Umbilical cord (tissue), 2 donors: ENCODE data around the gene ELANE. TPM values are rescaled to one million over a fixed set of nuclear protein-coding genes. Genes with fewer than 3 reads are reported as not detected.
"Not testable (repeated sequence)": the region's sequence is repeated elsewhere in the genome, so short reads cannot be mapped to it uniquely, and the experiment has no call there.

Source experiments
- DNase-seq: peaks from one replicate; pipeline ENCODE4 v3.0.0-alpha.2; 2015; ENCODE audit warnings: low spot score
- total RNA-seq: library from RNA; depleted of rRNA; stranded (reverse); fragments of >200 nt; gene quantifications from one replicate; pipeline ENCODE4 v1.2.3, GENCODE V29; 2014; ENCODE audit warnings: low replicate concordance; ENCODE audit not compliant: insufficient read depth

ELANE gene
- total RNA-seq, 1 donor from 2014 or later, result not detected

GRCh38 chr19:862581-863314, 10.6 kb downstream of the ELANE start:
- DNase-seq, result no peak

GRCh38 chr19:863315-863620, 11.2 kb downstream of the ELANE start:
- no peak for DNase-seq

DNA sequence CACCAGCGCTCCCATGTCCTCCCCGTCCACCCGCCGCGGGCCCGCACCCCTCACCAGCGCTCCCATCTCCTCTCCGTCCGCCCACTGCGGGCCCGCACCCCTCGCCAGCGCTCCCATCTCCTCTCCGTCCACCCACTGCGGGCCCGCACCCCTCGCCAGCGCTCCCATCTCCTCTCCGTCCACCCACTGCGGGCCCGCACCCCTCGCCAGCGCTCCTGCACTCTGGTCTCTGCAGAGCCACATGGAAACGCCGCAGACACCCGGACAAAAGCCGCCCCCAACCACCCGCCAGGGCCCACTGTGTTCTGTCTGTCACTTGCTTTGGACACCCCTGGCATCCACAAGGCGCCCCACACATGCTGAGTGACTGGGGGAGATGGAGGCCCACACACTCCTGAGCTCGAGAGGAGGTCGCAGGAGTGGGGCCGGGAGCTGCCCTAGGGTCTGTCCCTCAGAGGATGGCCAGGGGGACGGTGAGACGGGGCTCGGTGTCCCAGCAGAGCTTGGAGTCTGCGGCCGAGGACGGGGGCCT, 14.7 kb downstream of the ELANE start:
- DNase-seq, result no peak

DNA sequence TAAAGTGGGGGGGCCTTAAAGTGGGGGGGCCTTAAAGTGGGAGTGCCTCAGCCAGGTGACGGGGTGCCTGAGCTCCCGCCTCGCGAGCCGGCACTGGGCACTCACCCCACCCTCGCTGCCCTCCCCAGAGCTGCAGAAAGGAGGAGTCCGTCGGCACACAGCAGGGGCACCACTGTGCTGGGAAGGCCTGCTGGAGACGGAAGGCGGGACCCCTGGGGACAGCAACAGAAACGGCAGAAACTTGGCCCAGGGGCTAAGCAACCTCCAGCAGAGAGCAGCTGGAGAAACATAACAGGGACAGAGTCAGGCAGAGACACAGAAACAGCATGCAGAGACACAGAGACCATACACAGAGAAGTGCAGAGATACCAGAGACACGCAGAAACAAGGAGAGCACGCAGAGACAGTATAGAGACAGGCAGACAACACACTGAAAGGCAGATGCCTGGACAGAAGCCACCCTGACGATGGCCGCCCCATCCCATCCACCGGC, 15.2 kb downstream of the ELANE start:
- no peak for DNase-seq

DNA sequence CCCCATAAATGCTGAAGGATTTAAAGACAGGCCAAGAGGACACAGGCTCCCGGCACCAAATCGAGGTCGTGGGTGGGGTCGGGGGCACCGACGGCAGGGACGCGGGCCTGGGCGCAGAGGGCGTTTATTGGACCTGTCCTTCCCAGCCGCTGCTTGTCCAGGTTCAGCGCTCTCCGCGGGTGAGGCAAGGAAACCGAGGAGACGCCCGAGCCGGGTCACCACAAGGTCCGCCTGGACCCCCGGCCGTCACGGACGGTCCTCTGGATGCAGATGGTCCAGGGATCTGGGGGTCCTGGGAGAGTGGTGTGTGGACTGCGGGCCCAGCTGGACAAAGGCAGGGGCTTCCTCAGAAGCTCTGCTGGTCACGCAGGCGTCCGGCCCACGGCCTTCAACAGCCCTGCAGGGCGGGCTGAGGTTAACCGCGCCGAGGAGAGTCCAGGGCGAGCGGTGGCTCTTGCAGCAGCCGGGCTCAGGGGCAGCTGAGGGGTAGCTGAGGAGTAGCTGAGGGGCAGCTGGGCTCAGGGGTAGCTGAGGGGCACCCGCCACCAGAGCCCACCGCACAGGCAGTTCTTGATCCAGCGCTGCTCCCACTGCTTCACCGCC, 15.9 kb downstream of the ELANE start:
- no peak for DNase-seq

GRCh38 chr19:868458-869244, 16.5 kb downstream of the ELANE start:
- no peak for DNase-seq

- peak; percentile 72 for DNase-seq
These were observed 17.4 kb downstream of the ELANE start for GRCh38 chr19:869245-870177.

DNA sequence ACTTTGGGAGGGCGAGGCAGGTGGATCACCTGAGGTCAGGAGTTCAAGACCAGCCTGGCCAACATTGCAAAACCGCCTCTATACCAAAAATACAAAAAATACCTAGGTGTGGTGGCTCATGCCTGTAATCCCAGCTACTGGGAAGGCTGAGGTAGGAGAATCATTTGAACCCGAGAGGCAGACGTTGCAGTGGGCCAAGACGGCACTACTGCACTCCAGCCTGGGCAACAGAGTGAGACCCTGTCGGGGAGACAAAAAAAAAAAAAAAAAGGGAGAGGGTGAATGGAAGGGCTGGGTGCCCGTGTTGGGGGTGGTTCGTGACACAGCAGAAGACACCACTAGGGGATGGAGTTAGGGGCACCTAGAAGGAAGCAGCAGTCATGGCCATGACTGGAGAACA, 18.2 kb downstream of the ELANE start:
- DNase-seq, result no peak

- DNase-seq, result no peak
These were observed 18.9 kb downstream of the ELANE start for GRCh38 chr19:870963-871401.

GRCh38 chr19:871446-872265, 19.6 kb downstream of the ELANE start:
- DNase-seq, result no peak

DNA sequence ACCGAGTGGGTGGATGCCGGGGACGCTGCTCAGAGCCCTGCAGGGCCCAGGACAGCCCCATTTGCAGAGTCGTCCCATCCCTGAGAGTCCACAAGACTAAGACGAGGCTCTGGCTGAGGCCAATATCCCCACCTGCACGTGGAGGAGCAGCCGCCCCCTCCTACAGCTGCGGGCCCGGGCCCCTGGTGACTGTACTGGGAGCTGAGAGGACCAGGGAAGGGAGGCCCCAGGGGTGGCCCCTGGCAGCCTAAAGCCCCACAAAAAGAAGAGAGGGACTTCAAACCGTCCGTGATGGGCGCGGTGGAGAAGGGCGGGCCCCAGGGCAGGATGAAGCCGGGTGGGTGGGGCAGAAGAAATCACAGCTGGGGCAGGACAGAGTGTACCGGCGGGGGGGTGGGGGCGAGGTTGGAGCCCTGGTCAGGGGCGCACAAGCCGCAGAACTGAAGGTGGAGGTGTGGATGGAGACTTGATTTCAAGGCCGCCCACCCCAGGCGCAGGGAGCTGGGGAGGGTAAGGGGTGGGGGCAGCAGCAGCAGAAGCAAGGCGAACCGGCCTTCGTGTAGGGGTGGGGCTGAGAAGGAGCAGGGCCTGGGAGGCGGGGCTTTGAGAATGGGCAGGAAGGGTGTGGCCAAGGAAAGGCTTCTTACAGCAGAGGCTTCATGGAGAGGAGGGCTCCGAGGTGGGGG, 20.3 kb downstream of the ELANE start:
- peak; percentile 53 for DNase-seq

GRCh38 chr19:873084-873483, 21.0 kb downstream of the ELANE start:
- DNase-seq, result no peak

DNA sequence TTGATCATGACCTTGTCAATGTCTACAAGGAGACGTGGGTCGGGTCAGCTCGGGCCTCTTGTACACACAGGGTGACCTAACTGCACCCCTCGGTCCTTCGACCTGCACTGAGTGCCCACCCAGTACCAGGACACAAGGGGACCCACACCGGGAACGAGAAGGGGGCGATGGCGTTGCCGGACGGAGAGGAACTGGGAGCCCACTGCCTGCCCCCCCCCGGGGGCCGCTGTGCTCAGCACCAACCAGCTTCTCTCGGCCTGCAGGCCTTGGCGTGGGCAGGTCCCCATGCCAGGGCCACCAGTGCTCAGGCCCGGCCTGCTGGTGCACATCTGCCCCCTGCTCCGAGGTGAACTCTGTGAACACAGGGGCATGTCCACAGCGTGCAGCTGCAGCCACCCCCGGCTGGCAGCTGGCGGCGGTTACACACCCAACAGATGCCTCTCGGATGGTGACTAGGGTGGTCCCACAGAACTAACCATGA, 21.5 kb downstream of the ELANE start:
- no peak for DNase-seq

- DNase-seq, result no peak
These were observed 23.3 kb downstream of the ELANE start for GRCh38 chr19:875265-875879.

DNA sequence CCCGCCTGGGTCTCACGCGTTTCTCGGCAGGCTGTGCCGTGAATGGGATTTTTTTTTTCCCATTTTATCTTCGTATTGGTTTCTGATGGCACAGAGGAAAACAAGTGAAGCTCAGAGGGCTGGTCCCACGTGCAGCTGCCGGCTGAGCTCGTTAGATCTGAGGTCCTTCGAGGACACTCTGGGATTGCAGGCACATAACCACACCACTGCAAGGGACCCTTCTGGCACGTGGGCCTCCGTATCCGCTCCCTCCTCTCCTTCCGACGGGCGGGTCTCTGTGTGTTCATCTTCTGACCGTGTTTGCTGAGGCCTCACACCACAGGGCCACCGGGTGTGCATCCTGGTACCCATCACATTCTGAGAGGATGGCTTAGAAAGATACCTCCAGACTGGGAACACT, 24.0 kb downstream of the ELANE start:
- no peak for DNase-seq

GRCh38 chr19:876780-877314, 24.7 kb downstream of the ELANE start:
- no peak for DNase-seq

DNA sequence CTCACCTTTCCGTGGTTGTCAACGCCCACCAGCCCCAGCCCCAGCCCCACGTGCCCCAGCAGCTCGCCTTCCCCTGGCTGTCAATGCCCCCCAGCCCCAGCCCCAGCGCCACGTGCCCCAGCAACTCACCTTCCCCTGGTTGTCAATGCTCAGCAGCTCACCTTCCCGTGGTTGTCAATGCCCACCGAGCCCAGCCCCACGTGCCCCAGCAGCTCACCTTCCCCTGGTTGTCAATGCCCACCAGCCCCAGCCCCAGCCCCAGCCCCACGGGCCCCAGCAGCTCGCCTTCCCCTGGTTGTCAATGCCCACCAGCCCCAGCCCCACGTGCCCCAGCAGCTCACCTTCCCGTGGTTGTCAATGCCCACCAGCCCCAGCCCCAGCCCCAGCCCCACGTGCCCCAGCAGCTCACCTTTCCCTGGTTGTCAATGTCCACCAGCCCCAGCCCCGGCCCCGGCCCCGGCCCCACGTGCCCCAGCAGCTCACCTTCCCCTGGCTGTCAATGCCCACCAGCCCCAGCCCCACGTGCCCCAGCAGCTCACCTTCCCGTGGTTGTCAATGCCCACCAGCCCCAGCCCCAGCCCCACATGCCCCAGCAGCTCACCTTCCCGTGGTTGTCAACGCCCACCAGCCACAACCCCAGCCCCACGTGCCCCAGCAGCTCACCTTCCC, 26.0 kb downstream of the ELANE start:
- DNase-seq, result not testable (repeated sequence)
